K562 (cell line): ENCODE measurements around the gene YPEL1. TPM values are rescaled to one million over a fixed set of nuclear protein-coding genes. Genes with fewer than 3 reads are reported as not detected.

ENCODE experiments used
- ARID2 ChIP-seq: fragments of 450-650 bp; IDR thresholded peaks from 2 replicates; pipeline ENCODE4 v1.6.1; 2017; ENCODE audit warnings: antibody characterized with exemption, mild to moderate bottlenecking
- HDAC6 ChIP-seq: IDR thresholded peaks from 2 replicates; pipeline ENCODE4 v1.6.1; 2012; ENCODE audit warnings: low read depth, mild to moderate bottlenecking, control low read depth, inconsistent platforms, low read length, moderate library complexity
- HDAC8 ChIP-seq: fragments of 450-650 bp; IDR thresholded peaks from 2 replicates; pipeline ENCODE4 v1.6.1; 2016; ENCODE audit warnings: mild to moderate bottlenecking, missing genetic modification characterization, moderate library complexity, missing compliant biosample characterization
- KAT7 ChIP-seq: sonication (generic); formaldehyde crosslinking; IDR thresholded peaks from 2 replicates; pipeline ENCODE4 v1.8.0; 2022; ENCODE audit warnings: missing genetic modification reagents, mild to moderate bottlenecking, borderline replicate concordance
- LEF1 ChIP-seq: fragments of 450-650 bp; IDR thresholded peaks from 2 replicates; pipeline ENCODE4 v1.6.1; 2016; ENCODE audit warnings: mild to moderate bottlenecking
- NR2C1 ChIP-seq, 2 experiments: fragments of 450-650 bp; IDR thresholded peaks; 2 replicates each; pipeline ENCODE4 v1.6.1; 2017; ENCODE audit warnings: mild to moderate bottlenecking in 2 of 2, antibody characterized with exemption in 1 of 2, inconsistent platforms in 1 of 2, missing compliant biosample characterization in 1 of 2, missing genetic modification characterization in 1 of 2
- TAF15 ChIP-seq: fragments of 200-400 bp; formaldehyde crosslinking; IDR thresholded peaks from 2 replicates; pipeline ENCODE4 v1.6.1; 2017; ENCODE audit warnings: mild to moderate bottlenecking, low read depth, low read length, moderate library complexity
- TAF7 ChIP-seq: fragments of 450-650 bp; IDR thresholded peaks from 2 replicates; pipeline ENCODE4 v1.6.1; 2016; ENCODE audit warnings: missing genetic modification characterization, missing compliant biosample characterization
- TCF7 ChIP-seq: sonication (generic); IDR thresholded peaks from 2 replicates; pipeline ENCODE4 v1.6.1; 2016; ENCODE audit warnings: antibody characterized with exemption, borderline replicate concordance
- ZNF586 ChIP-seq: fragments of 450-650 bp; formaldehyde crosslinking; conservative IDR thresholded peaks from 2 replicates; pipeline ENCODE4 v1.4.0; 2020; ENCODE audit warnings: mild to moderate bottlenecking, moderate library complexity
- ZNF717 ChIP-seq: fragments of 250-450 bp; sonication (Bioruptor Pico); IDR thresholded peaks from 2 replicates; pipeline ENCODE4 v1.5.0; 2021
- polyA plus RNA-seq, 8 experiments: library from polyadenylated mRNA; depleted of rRNA in 4 of 8; stranded (reverse) in 5 of 8; unstranded in 3 of 8; fragments of >200 nt; fragmentation: Nextera tagmentation in 2 of 8; fragmentation: Illumina TruSeq in 1 of 8; extraction: Ambion mirVana in 2 of 8; extraction: Trizol in 1 of 8; gene quantifications; 2 replicates each; pipeline versions ENCODE4 v1.2.1 to v1.2.3, GENCODE V29; 2011 to 2014; ENCODE audit warnings: inconsistent platforms in 1 of 8, missing spikeins in 1 of 8
- total RNA-seq, 7 experiments: library from RNA; depleted of rRNA in 6 of 7; stranded (reverse); fragments of >200 nt in 6 of 7; fragmentation: Illumina TruSeq in 2 of 7; extraction: Trizol in 2 of 7; gene quantifications; 2 replicates each; pipeline versions ENCODE4 v1.2.1 to v1.2.3, GENCODE V29; 2011 to 2021; ENCODE audit warnings: low replicate concordance in 1 of 7
- TF ChIP-seq, protein P1 (sequence below): sonication (generic); formaldehyde crosslinking; IDR thresholded peaks from 2 replicates; pipeline ENCODE4 v1.8.1; 2022; ENCODE audit warnings: missing genetic modification reagents
- TF ChIP-seq, protein P2 (sequence below): sonication (generic); IDR thresholded peaks from 2 replicates; pipeline ENCODE4 v1.6.1; 2016
- TF ChIP-seq, protein P3 (sequence below), 2 experiments: fragments of 450-650 bp in 1 of 2; sonication (generic) in 1 of 2; formaldehyde crosslinking in 1 of 2; IDR thresholded peaks; 2 replicates each; pipeline versions ENCODE4 v1.7.1 to v1.9.0; 2016 to 2022; ENCODE audit warnings: inconsistent platforms in 1 of 2, mild to moderate bottlenecking in 1 of 2, missing genetic modification reagents in 1 of 2
- TF ChIP-seq, protein P4 (sequence below): fragments of 450-650 bp; IDR thresholded peaks from 2 replicates; pipeline ENCODE4 v1.6.1; 2016

YPEL1 gene
- total and polyA plus RNA-seq, 9 of the 15 experiments (the other 6 are each of a cell fraction or from before 2014, with no cell fraction given) = 0.07 to 2.2 (median 0.46) TPM

DNA sequence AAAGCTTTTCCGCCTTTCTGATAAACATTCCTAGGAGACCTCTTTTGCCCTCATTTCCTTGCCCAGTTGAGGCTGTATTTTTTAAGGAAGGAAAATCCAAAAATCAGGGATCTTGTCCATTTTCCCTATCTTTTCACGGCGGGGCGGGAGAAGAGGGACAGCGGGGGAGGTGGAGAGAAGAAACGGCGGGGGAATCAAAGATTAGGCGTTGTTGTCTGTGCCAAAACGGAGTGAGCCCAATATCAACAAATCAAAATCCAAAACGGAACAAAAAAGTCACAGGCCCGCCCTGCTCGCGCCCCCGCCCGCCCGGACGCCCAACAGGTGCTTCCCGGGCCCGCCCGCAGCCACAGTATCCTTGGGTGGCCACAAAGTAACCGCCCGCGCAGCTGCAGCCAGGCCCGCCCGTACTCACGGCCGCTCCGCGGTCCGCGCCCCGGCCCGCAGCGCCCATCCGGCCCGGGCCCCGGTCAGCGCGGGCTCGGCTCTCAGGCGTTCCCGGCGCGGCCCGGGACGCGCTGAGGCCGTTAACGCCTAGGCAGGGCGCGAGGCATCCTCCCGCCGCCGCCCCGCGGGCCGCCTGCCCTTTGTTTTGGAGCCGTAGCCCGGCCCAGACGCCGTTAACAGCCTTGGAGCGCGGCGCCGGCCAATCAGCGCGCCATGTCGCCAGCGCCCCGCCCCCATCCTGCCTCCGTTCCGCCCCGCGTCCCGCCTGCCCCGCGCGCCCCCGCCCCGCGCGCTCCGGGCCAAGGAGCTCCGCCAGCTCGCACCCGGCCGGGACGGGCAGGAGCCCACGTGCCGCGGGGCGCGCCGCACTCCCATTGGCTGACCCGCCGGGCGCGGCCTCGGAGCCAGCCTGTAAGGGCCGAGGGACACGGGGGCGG, at the start of gene YPEL1 (continued):
- TF ChIP-seq, protein P1, sequence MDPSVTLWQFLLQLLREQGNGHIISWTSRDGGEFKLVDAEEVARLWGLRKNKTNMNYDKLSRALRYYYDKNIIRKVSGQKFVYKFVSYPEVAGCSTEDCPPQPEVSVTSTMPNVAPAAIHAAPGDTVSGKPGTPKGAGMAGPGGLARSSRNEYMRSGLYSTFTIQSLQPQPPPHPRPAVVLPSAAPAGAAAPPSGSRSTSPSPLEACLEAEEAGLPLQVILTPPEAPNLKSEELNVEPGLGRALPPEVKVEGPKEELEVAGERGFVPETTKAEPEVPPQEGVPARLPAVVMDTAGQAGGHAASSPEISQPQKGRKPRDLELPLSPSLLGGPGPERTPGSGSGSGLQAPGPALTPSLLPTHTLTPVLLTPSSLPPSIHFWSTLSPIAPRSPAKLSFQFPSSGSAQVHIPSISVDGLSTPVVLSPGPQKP (CRISPR knock-in tag) = no peak
- TF ChIP-seq TAF15 (no peak), TCF7 (no peak), HDAC8 (tag) (peak; percentile 96), ZNF717 (no peak), TAF7 (tag) (no peak), ZNF586 (no peak), KAT7 (CRISPR knock-in tag) (no peak), ARID2 (no peak), LEF1 (no peak), HDAC6 (peak; percentile 72; the same call in 1 of the 2 replicates), NR2C1 (IDR thresholded peaks at IDR 0.05) (no peak), NR2C1 (tag; IDR thresholded peaks at IDR 0.05) (no peak)
- TF ChIP-seq, protein P2, sequence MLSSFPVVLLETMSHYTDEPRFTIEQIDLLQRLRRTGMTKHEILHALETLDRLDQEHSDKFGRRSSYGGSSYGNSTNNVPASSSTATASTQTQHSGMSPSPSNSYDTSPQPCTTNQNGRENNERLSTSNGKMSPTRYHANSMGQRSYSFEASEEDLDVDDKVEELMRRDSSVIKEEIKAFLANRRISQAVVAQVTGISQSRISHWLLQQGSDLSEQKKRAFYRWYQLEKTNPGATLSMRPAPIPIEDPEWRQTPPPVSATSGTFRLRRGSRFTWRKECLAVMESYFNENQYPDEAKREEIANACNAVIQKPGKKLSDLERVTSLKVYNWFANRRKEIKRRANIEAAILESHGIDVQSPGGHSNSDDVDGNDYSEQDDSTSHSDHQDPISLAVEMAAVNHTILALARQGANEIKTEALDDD = no peak
- TF ChIP-seq, protein P3, sequence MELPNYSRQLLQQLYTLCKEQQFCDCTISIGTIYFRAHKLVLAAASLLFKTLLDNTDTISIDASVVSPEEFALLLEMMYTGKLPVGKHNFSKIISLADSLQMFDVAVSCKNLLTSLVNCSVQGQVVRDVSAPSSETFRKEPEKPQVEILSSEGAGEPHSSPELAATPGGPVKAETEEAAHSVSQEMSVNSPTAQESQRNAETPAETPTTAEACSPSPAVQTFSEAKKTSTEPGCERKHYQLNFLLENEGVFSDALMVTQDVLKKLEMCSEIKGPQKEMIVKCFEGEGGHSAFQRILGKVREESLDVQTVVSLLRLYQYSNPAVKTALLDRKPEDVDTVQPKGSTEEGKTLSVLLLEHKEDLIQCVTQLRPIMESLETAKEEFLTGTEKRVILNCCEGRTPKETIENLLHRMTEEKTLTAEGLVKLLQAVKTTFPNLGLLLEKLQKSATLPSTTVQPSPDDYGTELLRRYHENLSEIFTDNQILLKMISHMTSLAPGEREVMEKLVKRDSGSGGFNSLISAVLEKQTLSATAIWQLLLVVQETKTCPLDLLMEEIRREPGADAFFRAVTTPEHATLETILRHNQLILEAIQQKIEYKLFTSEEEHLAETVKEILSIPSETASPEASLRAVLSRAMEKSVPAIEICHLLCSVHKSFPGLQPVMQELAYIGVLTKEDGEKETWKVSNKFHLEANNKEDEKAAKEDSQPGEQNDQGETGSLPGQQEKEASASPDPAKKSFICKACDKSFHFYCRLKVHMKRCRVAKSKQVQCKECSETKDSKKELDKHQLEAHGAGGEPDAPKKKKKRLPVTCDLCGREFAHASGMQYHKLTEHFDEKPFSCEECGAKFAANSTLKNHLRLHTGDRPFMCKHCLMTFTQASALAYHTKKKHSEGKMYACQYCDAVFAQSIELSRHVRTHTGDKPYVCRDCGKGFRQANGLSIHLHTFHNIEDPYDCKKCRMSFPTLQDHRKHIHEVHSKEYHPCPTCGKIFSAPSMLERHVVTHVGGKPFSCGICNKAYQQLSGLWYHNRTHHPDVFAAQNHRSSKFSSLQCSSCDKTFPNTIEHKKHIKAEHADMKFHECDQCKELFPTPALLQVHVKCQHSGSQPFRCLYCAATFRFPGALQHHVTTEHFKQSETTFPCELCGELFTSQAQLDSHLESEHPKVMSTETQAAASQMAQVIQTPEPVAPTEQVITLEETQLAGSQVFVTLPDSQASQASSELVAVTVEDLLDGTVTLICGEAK (IDR thresholded peaks at IDR 0.05) = no peak
- TF ChIP-seq, protein P3 (CRISPR knock-in tag; IDR thresholded peaks at IDR 0.05) = no peak
- TF ChIP-seq, protein P4, sequence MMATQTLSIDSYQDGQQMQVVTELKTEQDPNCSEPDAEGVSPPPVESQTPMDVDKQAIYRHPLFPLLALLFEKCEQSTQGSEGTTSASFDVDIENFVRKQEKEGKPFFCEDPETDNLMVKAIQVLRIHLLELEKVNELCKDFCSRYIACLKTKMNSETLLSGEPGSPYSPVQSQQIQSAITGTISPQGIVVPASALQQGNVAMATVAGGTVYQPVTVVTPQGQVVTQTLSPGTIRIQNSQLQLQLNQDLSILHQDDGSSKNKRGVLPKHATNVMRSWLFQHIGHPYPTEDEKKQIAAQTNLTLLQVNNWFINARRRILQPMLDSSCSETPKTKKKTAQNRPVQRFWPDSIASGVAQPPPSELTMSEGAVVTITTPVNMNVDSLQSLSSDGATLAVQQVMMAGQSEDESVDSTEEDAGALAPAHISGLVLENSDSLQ = no peak
